Fibroblast of lung (primary cell): ENCODE data around the gene CSPG4.

Source experiments
- EZH2 ChIP-seq: IDR thresholded peaks from 2 replicates; pipeline ENCODE4 v1.5.1; 2012; ENCODE audit warnings: low read length, control low read depth, mild to moderate bottlenecking; ENCODE audit errors: missing control alignments
- TF ChIP-seq, protein P1 (sequence below), 2 donors: IDR thresholded peaks in 1 of 2; conservative IDR thresholded peaks in 1 of 2; 1 replicate in 1 of 2; 2 replicates in 1 of 2; pipeline ENCODE4 v1.5.1; 2011 to 2012; ENCODE audit warnings: low read length in 2 of 2, control low read depth in 1 of 2, inconsistent platforms in 1 of 2, low read depth in 1 of 2, mild to moderate bottlenecking in 1 of 2

DNA sequence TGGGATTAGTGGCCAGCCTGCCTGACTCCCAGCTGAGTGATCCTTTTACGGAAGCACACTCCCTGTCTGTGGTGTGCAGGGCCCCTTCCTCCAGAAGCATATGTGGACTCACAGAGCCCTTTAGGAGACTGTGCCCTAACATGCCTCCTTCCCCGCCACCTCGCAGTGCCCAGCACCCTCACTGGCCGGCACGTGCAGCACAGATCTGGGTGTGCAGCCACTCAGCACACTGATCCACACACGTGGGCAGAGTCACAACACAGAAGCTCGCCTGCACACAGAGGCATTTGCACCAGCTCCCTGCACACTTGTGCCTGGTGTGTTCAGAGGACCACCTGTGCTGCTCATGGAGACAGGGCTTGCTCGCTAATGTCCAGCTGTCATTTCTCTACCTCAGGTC is 23.6 kb upstream of the CSPG4 start:
- TF ChIP-seq, protein P1, sequence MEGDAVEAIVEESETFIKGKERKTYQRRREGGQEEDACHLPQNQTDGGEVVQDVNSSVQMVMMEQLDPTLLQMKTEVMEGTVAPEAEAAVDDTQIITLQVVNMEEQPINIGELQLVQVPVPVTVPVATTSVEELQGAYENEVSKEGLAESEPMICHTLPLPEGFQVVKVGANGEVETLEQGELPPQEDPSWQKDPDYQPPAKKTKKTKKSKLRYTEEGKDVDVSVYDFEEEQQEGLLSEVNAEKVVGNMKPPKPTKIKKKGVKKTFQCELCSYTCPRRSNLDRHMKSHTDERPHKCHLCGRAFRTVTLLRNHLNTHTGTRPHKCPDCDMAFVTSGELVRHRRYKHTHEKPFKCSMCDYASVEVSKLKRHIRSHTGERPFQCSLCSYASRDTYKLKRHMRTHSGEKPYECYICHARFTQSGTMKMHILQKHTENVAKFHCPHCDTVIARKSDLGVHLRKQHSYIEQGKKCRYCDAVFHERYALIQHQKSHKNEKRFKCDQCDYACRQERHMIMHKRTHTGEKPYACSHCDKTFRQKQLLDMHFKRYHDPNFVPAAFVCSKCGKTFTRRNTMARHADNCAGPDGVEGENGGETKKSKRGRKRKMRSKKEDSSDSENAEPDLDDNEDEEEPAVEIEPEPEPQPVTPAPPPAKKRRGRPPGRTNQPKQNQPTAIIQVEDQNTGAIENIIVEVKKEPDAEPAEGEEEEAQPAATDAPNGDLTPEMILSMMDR (conservative IDR thresholded peaks at IDR 0.05 in 1 of 2, IDR thresholded peaks at IDR 0.05 in 1 of 2; ENCODE audit: low read depth in 1 of 2, low read length in 2 of 2): no peak
- TF ChIP-seq EZH2: no peak
